ENCODE results near the gene NFATC1. TPM values are rescaled to one million over a fixed set of nuclear protein-coding genes. Genes with fewer than 3 reads are reported as not detected.

NFATC1 gene
- total RNA-seq, 1 donor from 2014 or later: 18.3 TPM

DNA sequence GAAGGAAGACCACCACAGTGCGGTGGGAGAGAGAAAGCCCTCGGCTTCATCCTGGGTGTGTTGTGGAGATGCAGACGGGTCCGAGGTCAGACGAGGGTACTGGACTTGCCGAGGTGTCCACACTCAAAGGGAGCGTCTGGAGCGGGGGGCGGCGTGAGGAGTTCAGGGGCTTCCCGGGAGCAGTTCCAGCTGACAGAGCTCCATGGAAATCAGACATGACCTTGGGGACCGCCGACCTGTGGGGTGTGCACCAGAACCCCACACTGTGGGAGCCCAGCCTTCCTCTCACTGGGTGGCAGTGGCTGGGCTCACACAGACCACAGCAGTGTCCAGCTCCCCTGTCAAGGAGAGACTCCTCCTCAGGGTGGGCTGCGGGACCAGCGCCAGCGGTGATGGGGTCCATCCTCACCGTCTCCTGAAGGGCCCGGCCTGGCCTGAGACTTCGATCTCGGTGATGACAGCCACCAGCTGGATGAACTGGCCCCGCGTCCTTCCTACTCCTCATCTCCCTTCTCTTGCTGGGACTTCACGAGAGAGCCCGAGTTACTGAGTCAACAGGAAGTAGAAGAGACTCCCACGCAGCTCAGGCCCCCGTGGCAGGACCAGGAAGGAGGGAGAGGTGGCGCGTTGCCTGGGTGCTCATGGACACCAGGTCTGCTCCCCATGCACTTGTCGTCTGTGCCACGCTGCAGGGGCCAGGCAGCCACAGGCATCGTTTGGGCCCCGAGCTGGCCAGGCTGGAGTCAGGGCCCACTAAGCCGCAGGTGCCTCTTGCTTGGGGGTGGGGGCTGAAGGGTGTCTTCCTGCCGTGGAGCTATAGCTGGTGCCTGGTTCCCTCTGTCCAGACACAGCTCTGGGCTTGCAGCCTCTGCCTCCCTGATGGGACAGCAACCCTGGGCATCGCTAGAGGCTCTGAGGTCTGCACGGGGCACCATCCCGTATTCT, 182.0 kb downstream of the NFATC1 start:
- H3K4me1 ChIP-seq: peaks cover 32% of the 10 kb centered on the region
- TF ChIP-seq, protein P1, sequence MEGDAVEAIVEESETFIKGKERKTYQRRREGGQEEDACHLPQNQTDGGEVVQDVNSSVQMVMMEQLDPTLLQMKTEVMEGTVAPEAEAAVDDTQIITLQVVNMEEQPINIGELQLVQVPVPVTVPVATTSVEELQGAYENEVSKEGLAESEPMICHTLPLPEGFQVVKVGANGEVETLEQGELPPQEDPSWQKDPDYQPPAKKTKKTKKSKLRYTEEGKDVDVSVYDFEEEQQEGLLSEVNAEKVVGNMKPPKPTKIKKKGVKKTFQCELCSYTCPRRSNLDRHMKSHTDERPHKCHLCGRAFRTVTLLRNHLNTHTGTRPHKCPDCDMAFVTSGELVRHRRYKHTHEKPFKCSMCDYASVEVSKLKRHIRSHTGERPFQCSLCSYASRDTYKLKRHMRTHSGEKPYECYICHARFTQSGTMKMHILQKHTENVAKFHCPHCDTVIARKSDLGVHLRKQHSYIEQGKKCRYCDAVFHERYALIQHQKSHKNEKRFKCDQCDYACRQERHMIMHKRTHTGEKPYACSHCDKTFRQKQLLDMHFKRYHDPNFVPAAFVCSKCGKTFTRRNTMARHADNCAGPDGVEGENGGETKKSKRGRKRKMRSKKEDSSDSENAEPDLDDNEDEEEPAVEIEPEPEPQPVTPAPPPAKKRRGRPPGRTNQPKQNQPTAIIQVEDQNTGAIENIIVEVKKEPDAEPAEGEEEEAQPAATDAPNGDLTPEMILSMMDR (IDR thresholded peaks at IDR 0.05; ENCODE audit: borderline replicate concordance): no peak
- H3K36me3 ChIP-seq: peaks cover 4% of the 10 kb centered on the region
- intact Hi-C loops (cut with micrococcal nuclease): no loop called here
- peak; percentile 64 for DNase-seq
- H3K27ac ChIP-seq (replicated peaks): peak overlapping the region; percentile 76
- H3K27me3 ChIP-seq (ENCODE audit: low read depth): no peaks in the 10 kb centered on the region
- peaks cover 17% of the 10 kb centered on the region for H3K9me3 ChIP-seq (replicated peaks)
- H3K4me3 ChIP-seq: peak overlapping the region; percentile 22

- no peak for DNase-seq
- TF ChIP-seq, protein P1 (IDR thresholded peaks at IDR 0.05; ENCODE audit: borderline replicate concordance): no peak
These were observed 182.9 kb downstream of the NFATC1 start for GRCh38 chr18:79578396-79579260.

More at GRCh38 chr18:79578396-79579260, 182.9 kb downstream of the NFATC1 start:
- Histone ChIP-seq H3K36me3 (no peaks in the 10 kb centered on the region), H3K9me3 (replicated peaks) (peaks cover 7% of the 10 kb centered on the region), H3K27me3 (ENCODE audit: low read depth) (no peaks in the 10 kb centered on the region), H3K4me1 (peaks cover 32% of the 10 kb centered on the region), H3K27ac (replicated peaks) (no peak overlapping the region), H3K4me3 (no peak overlapping the region)
- intact Hi-C loops (cut with micrococcal nuclease): no loop called here

Measured in left ventricle myocardium inferior (tissue), 1 donor.